Measurements from ENCODE around the gene SUN1. TPM values are rescaled to one million over a fixed set of nuclear protein-coding genes. Genes with fewer than 3 reads are reported as not detected.

The SUN1 gene
- total and polyA plus RNA-seq, 2 of the 8 experiments (the other 6 are each of a cell fraction or from before 2014, with no cell fraction given), result 108 to 158 TPM

- Histone ChIP-seq H3K9ac (replicated peaks in 1 of 4; ENCODE audit: extremely low read depth in 1 of 4, low read depth in 3 of 4, low read length in 3 of 4) (no peak overlapping the region), H4K91ac (replicated peaks; ENCODE audit: insufficient read length, low read length) (no peak overlapping the region), H3K79me2 (ENCODE audit: control insufficient read depth in 1 of 2, insufficient read depth in 2 of 2, low read length in 2 of 2) (peaks cover 0 to 25% of the 10 kb centered on the region in 2 experiments; a peak in 1 of 4 replicates), H4K5ac (ENCODE audit: insufficient read length, low read depth, low read length) (no peak overlapping the region), H2BK15ac (ENCODE audit: low read length) (no peak overlapping the region), H3K79me1 (ENCODE audit: low read depth, low read length) (peaks cover 5% of the 10 kb centered on the region; the same call in 1 of the 2 replicates), H3K36me3 (ENCODE audit: control insufficient read depth in 2 of 4, insufficient read depth in 4 of 4, low read length in 3 of 4) (peaks cover 17 to 61% (median 43%) of the 10 kb centered on the region in 4 experiments; a peak in 7 of 8 replicates), H2BK120ac (replicated peaks; ENCODE audit: low read depth, low read length) (no peak overlapping the region), H3K4me3 (ENCODE audit: extremely low read depth in 1 of 4, insufficient read depth in 2 of 4, low read depth in 3 of 4, low read length in 4 of 4) (no peak overlapping the region), H2BK5ac (ENCODE audit: low read depth, low read length) (no peak overlapping the region), H3K9me3 (ENCODE audit: insufficient read depth in 2 of 2, low read depth in 1 of 2, low read length in 1 of 2) (peaks cover 0 to 2% of the 10 kb centered on the region in 2 experiments; a peak in 1 of 4 replicates), H3K27me3 (replicated peaks in 1 of 4; ENCODE audit: control insufficient read depth in 3 of 4, extremely low read depth in 1 of 4, insufficient read depth in 3 of 4, low read length in 3 of 4) (no peaks in the 10 kb centered on the region), H3K4me2 (ENCODE audit: insufficient read depth in 1 of 2, low read depth in 2 of 2, low read length in 2 of 2) (no peak overlapping the region), H2AK5ac (ENCODE audit: low read depth, low read length) (no peak overlapping the region), H3K4me1 (replicated peaks in 1 of 4; ENCODE audit: control insufficient read depth in 3 of 4, insufficient read depth in 4 of 4, low read length in 3 of 4) (no peaks in the 10 kb centered on the region), H4K8ac (ENCODE audit: extremely low read depth, insufficient read depth, low read length) (peak overlapping the region; percentile 68; the same call in 1 of the 2 replicates), H3K4ac (replicated peaks; ENCODE audit: insufficient read length, low read depth, low read length) (no peak overlapping the region), H3K23ac (ENCODE audit: insufficient read length) (no peak overlapping the region), H3K18ac (ENCODE audit: extremely low read depth, low read length) (no peak overlapping the region), H4K20me1 (replicated peaks in 1 of 2; ENCODE audit: control insufficient read depth in 1 of 2, insufficient read depth in 2 of 2, low read length in 2 of 2) (peaks cover 3 to 9% of the 10 kb centered on the region in 2 experiments), H2BK20ac (ENCODE audit: low read length) (no peak overlapping the region), H2BK12ac (ENCODE audit: low read depth, low read length) (no peak overlapping the region), H3K56ac (replicated peaks; ENCODE audit: insufficient read length, low read depth, low read length) (no peak overlapping the region), H2AFZ (ENCODE audit: low read length) (no peak overlapping the region), H3K14ac (ENCODE audit: insufficient read length) (no peak overlapping the region), H3K23me2 (ENCODE audit: low read depth, low read length) (no peaks in the 10 kb centered on the region), H3K27ac (ENCODE audit: low read depth, low read length) (no peak overlapping the region)
- ChIA-PET POLR2A (ENCODE audit: partially characterized antibody) (interaction anchor here (1.5 kb wide), 1 partner anchor 15 kb away, joined by 4 read pairs; no protein-coding TSS in a partner anchor), CTCF (ENCODE audit: partially characterized antibody) (interaction anchor here (1.0 to 2.8 kb wide), 4 partner anchors 9 to 72 kb away, joined by 3 to 13 read pairs (median 4); no protein-coding TSS in a partner anchor)
- DNase-seq (ENCODE audit: low read depth in 1 of 2, low spot score in 2 of 2) (no peak), FAIRE-seq (no peak)
- WGBS, 2 experiments (ENCODE audit: extremely low coverage in 1 of 2, insufficient coverage in 1 of 2, insufficient read length in 1 of 2, insufficient replicate concordance in 2 of 2, low coverage in 1 of 2, low lambda C conversion rate in 2 of 2, missing lambda C conversion rate in 1 of 2), result 94% methylated on average over 22 of the region's 22 CpGs; no CpG with 5 or more reads in 1 of the 2 experiments
- TF ChIP-seq RFX5 (IDR thresholded peaks at IDR 0.05; ENCODE audit: borderline replicate concordance, low read depth, low read length) (no peak), RAD21 (IDR thresholded peaks at IDR 0.05 in 1 of 2, conservative IDR thresholded peaks at IDR 0.05 in 1 of 2; ENCODE audit: low read depth in 2 of 2, low read length in 2 of 2) (0 out of 4 replicates have a peak, but pooled peaks of 1 of the 2 experiments have one; percentile 5), SP4 (IDR thresholded peaks at IDR 0.05; ENCODE audit: low read length) (no peak), KDM1A (IDR thresholded peaks at IDR 0.05; ENCODE audit: borderline replicate concordance, low read length) (no peak), CTCF (IDR thresholded peaks at IDR 0.05; ENCODE audit: control extremely low read depth in 1 of 3, insufficient read depth in 1 of 3, low read depth in 1 of 3, low read length in 3 of 3) (peak in 1 of 3 experiments; percentile 13; a peak in 2 of 4 replicates), SIN3A (conservative IDR thresholded peaks at IDR 0.05 in 1 of 2, IDR thresholded peaks at IDR 0.05 in 1 of 2; ENCODE audit: low read depth in 1 of 2, low read length in 2 of 2) (no peak), BCL11A (IDR thresholded peaks at IDR 0.05; ENCODE audit: low read depth in 2 of 2, low read length in 2 of 2) (no peak), SRF (IDR thresholded peaks at IDR 0.05; ENCODE audit: low read depth, low read length) (no peak), SP2 (IDR thresholded peaks at IDR 0.05; ENCODE audit: low read length) (no peak)
These were observed 12.8 kb downstream of the SUN1 start for GRCh38 chr7:845091-845490.
